ENCODE results near the gene OPTC. TPM values are rescaled to one million over a fixed set of nuclear protein-coding genes. Genes with fewer than 3 reads are reported as not detected.

Gene OPTC
- total and polyA plus RNA-seq, 9 of the 15 experiments (the other 6 are each of a cell fraction or from before 2014, with no cell fraction given), result not detected

DNA sequence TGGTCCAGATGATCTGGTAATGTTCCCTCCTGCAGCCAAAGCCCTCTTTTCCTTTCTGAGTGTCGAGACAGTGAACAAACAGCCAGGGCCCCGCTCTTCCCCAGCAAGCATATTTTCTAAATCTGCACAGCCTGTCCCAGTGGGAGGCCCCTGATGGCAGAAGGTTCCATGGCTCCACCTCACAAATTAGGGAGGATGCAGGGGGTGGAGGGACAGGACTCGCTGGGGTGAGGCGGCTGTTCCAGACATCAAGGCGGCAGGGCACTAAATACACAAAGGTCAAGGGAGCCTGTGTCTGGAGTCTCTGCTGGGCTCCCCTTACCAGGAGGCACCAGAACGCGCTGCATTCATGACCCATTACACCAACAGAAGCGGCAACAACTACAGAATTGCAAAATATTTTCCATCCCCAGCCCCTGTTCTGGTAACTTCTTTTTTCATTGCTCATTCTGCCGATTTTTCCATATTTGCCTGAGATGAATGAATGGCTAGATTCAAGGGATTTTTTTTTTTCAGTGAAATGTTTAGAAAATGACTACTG, 45.4 kb upstream of the OPTC start:
- intact Hi-C loops (cut with micrococcal nuclease) (no loop called here), in situ Hi-C loops (cut with MboI) (no loop called here)
- TF ChIP-seq, protein P1, sequence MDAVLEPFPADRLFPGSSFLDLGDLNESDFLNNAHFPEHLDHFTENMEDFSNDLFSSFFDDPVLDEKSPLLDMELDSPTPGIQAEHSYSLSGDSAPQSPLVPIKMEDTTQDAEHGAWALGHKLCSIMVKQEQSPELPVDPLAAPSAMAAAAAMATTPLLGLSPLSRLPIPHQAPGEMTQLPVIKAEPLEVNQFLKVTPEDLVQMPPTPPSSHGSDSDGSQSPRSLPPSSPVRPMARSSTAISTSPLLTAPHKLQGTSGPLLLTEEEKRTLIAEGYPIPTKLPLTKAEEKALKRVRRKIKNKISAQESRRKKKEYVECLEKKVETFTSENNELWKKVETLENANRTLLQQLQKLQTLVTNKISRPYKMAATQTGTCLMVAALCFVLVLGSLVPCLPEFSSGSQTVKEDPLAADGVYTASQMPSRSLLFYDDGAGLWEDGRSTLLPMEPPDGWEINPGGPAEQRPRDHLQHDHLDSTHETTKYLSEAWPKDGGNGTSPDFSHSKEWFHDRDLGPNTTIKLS (IDR thresholded peaks at IDR 0.05; ENCODE audit: borderline replicate concordance, low read depth), result no peak
- TF ChIP-seq, protein P2, sequence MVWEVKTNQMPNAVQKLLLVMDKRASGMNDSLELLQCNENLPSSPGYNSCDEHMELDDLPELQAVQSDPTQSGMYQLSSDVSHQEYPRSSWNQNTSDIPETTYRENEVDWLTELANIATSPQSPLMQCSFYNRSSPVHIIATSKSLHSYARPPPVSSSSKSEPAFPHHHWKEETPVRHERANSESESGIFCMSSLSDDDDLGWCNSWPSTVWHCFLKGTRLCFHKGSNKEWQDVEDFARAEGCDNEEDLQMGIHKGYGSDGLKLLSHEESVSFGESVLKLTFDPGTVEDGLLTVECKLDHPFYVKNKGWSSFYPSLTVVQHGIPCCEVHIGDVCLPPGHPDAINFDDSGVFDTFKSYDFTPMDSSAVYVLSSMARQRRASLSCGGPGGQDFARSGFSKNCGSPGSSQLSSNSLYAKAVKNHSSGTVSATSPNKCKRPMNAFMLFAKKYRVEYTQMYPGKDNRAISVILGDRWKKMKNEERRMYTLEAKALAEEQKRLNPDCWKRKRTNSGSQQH (CRISPR knock-in tag; IDR thresholded peaks at IDR 0.05), result no peak
- TF ChIP-seq JUND (IDR thresholded peaks at IDR 0.05; ENCODE audit: borderline replicate concordance, low read depth, low read length) (no peak), JUND (tag; IDR thresholded peaks at IDR 0.05; ENCODE audit: borderline replicate concordance, low read depth, low read length) (no peak), NR2F6 (CRISPR knock-in tag; IDR thresholded peaks at IDR 0.05) (no peak), CXXC5 (CRISPR knock-in tag; IDR thresholded peaks at IDR 0.05) (no peak), JUN (IDR thresholded peaks at IDR 0.05; ENCODE audit: borderline replicate concordance, low read depth, low read length) (no peak), JUN (CRISPR knock-in tag; IDR thresholded peaks at IDR 0.05; ENCODE audit: borderline replicate concordance) (no peak)
- H3K27ac ChIP-seq (ENCODE audit: extremely low read depth, low read depth, low read length), result no peak overlapping the region
- H3K4me2 ChIP-seq (ENCODE audit: insufficient read depth, low read length), result no peak overlapping the region
- CTCF ChIA-PET (ENCODE audit: low intra/inter-chr PET ratio), result no interaction called here
- no peaks in the 10 kb centered on the region for H3K79me2 ChIP-seq (ENCODE audit: control insufficient read depth, insufficient read depth, low read length)
- H3K27me3 ChIP-seq (ENCODE audit: control insufficient read depth in 2 of 2, insufficient read depth in 2 of 2, low read length in 2 of 2), result peaks cover 14 to 39% of the 10 kb centered on the region in 2 experiments
- DNase-seq (ENCODE audit: extremely low read depth in 1 of 4, low spot score in 3 of 4) (no peak), FAIRE-seq (no peak), ATAC-seq (no peak)
- no peaks in the 10 kb centered on the region for H3K36me3 ChIP-seq (ENCODE audit: control insufficient read depth, insufficient read depth, low read length)
- H3K9me1 ChIP-seq (ENCODE audit: control insufficient read depth, insufficient read depth, low read length), result no peaks in the 10 kb centered on the region
- POLR2A ChIA-PET, result no interaction called here
- no peak overlapping the region for H3K4me3 ChIP-seq
- H3K4me1 ChIP-seq (replicated peaks in 1 of 2; ENCODE audit: control insufficient read depth in 2 of 2, insufficient read depth in 2 of 2, low read length in 2 of 2), result no peaks in the 10 kb centered on the region
- H4K20me1 ChIP-seq (replicated peaks; ENCODE audit: control insufficient read depth, insufficient read depth, low read length), result 0 out of 2 replicates have a peak, but pooled peaks cover 4% of the 10 kb centered on the region
- 1% methylated on average over 9 of the region's 9 CpGs for WGBS (ENCODE audit: insufficient coverage, low coverage, missing lambda C conversion rate)
- BruUV-seq (replicated peaks), result no TSS peak
- no peak overlapping the region for H3K9ac ChIP-seq (ENCODE audit: insufficient read depth in 1 of 2, low read depth in 2 of 2, low read length in 2 of 2)
- H3K9me3 ChIP-seq (replicated peaks; ENCODE audit: control insufficient read depth, insufficient read depth, low read depth, low read length), result no peaks in the 10 kb centered on the region; the same call in 1 of the 2 replicates
- no peak overlapping the region for H2AFZ ChIP-seq (ENCODE audit: low read depth, low read length)

Measured in K562 (cell line).